Choroid plexus epithelial cell (primary cell): Measurements from ENCODE around the gene RAB11FIP3.

Source experiments
- DNase-seq: peaks from one replicate; pipeline ENCODE4 v3.0.0-alpha.2; 2010; ENCODE audit warnings: low read depth
- H3K4me3 ChIP-seq: 2 replicates; pipeline ENCODE4 v1.5.1; 2011; ENCODE audit warnings: low read depth, mild to moderate bottlenecking, control low read depth, low read length, moderate library complexity
- TF ChIP-seq, protein P1 (sequence below): conservative IDR thresholded peaks from 2 replicates; pipeline ENCODE4 v1.5.1; 2011; ENCODE audit warnings: low read depth, mild to moderate bottlenecking, control low read depth, inconsistent platforms, low read length, moderate library complexity

RAB11FIP3 gene

DNA sequence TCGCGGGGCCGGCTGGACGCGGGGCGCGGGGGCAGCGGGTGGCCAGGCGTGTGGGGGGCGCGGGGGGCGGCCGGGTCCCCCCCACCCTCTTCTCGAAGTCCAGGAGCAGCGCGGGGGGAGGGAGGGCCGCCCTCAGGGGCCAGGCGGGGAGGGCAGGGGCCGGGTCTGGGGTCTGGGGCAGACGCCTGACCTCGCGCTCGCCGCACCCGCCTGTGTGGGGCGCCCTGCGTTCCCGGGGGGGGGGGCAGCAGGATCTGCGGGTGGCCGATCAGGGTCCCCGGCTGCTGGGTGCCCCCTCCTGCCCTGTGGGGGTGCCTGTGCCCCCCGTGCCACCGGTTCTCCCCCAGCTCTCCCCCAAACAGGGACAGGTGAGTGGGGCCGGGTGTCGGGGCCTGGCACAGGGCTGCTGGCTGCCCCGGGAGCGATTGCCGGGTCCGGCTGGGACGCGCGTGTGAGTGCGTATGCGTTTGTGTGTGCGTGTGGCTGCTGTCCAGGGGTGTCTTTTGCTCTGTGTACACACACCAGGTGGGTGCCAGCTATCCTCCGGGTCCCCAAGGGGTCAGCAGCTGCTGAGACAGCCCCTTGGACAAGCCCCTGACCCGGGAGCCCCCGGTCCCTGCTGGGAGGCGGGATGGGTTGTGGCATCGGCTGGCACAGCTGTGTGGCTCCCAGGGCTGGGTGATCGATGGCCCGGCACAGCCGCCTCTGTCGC, 135.4 kb downstream of the RAB11FIP3 start:
- TF ChIP-seq, protein P1, sequence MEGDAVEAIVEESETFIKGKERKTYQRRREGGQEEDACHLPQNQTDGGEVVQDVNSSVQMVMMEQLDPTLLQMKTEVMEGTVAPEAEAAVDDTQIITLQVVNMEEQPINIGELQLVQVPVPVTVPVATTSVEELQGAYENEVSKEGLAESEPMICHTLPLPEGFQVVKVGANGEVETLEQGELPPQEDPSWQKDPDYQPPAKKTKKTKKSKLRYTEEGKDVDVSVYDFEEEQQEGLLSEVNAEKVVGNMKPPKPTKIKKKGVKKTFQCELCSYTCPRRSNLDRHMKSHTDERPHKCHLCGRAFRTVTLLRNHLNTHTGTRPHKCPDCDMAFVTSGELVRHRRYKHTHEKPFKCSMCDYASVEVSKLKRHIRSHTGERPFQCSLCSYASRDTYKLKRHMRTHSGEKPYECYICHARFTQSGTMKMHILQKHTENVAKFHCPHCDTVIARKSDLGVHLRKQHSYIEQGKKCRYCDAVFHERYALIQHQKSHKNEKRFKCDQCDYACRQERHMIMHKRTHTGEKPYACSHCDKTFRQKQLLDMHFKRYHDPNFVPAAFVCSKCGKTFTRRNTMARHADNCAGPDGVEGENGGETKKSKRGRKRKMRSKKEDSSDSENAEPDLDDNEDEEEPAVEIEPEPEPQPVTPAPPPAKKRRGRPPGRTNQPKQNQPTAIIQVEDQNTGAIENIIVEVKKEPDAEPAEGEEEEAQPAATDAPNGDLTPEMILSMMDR, result no peak

DNA sequence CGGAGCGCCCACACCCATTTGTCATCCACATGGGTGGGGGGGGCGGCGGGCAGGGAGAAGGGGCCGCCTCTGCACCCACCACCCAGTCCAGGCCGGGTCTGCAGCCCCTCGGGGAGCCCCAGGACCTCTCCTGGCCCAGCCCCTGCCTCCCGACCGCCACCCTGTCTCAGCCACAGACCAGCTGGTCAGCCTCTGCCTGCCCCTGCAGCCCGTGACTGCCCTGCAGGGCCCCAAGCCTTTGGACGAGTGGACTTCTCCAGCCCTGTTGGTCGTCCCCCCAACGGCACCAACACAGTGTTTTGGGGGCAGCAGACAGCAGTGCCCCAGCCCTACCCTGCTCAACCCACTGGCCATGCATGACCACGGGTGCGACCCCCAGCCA, 136.0 kb downstream of the RAB11FIP3 start:
- no peak for DNase-seq
- TF ChIP-seq, protein P1, result no peak
- H3K4me3 ChIP-seq, result no peak overlapping the region

More for the DNA sequence above, 135.4 kb downstream of the RAB11FIP3 start:
- no peak overlapping the region for H3K4me3 ChIP-seq
- no peak for DNase-seq

DNA sequence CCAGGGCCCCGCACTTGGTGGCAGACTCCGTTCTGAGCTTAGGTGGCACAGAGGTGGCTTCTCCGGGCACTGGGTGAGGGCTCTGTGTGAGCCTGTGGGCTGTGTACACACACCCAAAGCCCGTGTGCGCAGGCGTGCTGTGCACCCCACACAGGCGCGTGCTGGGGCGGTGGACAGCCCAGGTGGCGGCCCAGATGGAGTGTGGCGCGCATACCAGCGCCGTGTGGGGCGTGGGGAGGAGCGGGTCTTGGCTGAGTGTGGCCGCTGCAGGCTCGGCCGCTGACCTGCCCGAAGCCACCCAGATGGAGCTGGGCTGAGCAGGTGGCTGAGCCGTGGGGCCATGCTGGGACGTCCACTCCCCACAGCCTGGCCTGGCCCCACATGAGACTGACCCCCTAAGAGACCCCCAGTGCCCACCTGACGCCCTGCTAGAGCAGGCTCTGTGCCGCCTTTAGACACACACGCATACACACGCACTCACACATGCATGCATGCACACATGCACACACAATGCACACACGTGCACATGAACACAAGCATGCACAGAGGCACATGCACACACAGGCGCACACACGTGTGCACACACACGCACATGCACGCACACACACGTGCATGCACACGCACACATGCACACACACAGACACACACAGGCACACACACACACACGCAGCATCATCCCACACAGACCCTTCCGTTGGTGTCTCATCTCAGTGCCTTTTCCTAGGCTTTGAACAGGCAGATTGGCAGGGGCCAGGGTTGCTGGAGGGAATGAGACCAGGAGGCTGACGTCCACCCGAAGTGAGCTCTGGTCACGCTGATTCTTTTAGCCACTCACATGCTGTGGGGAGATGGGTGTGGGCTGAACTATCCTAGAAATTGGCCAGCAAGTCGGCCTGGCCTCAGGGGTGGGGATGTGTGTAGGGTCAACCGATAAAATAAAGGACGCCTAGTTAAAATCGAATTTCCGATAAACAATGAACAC, 136.8 kb downstream of the RAB11FIP3 start:
- no peak overlapping the region for H3K4me3 ChIP-seq
- no peak for DNase-seq
- TF ChIP-seq, protein P1, result no peak

DNA sequence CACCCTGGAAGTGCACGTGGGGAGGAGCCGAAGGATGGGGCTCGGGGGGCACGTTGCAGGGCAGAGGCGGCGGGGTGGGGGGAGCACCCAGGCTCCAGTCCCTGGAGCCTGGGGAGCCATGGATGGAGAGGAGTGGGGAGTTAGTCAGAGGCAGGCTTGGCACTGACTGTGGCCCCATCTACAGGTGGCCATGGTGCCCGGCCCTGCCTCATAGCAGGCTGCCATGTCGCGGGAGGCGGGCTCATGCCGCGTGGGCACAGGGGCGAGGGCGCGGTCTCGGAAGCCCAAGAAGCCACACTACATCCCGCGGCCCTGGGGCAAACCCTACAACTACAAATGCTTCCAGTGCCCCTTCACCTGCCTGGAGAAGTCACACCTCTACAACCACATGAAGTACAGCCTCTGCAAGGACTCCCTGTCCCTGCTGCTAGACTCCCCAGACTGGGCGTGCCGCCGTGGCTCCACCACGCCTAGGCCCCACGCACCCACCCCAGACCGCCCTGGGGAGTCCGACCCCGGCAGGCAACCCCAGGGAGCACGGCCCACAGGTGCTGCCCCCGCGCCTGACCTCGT, 137.7 kb downstream of the RAB11FIP3 start:
- H3K4me3 ChIP-seq, result no peak overlapping the region
- TF ChIP-seq, protein P1, result no peak
- DNase-seq, result no peak

DNA sequence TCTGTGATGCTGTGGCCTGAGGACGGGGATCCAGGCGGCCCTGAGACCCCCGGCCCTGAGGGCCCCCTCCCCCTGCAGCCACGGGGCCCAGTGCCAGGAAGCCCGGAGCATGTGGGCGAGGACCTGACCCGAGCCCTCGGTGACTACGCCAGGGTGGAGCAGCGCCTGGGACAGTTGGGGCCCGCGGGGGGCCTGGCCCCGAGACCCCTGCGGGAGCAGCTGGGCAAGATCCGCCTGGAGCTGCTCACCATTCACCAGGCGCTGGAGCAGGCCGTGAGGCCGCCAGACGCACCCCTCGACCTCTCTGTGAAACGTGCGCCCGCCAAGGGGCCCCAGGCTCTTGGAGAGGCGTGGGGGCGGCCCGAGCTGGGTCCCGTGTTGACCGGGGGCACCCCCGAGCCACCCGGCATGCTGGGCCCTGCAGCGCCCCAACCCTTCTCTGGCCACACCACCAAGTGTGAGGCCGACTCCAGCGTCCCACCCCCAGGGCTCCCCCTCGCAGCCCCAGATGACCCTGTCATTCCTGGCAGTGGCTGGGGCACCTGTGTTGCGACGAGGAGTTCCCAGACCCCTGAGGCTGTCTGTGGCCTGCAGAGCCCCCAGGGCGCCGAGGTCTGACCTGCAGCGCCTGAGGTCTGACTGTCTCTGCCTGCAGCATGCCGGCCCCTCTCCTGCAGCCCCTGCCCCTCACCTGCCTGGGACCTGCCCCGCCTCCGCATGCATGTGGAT, 139.4 kb downstream of the RAB11FIP3 start:
- TF ChIP-seq, protein P1, result no peak
- no peak for DNase-seq
- no peak overlapping the region for H3K4me3 ChIP-seq
